Sigmoid colon (tissue), 7 donors: ENCODE data around the gene GFER. TPM values are rescaled to one million over a fixed set of nuclear protein-coding genes. Genes with fewer than 3 reads are reported as not detected.

Experiments
- DNase-seq: peaks from one replicate; pipeline ENCODE4 v3.0.0-alpha.2; 2019
- H3K27ac ChIP-seq, 4 donors: fragments of 200-600 bp; sonication (generic); one replicate each; pipeline ENCODE4 v1.5.1; 2016 to 2019; ENCODE audit warnings: mild to moderate bottlenecking in 1 of 4
- H3K27me3 ChIP-seq, 3 donors: fragments of 200-600 bp; sonication (generic); one replicate each; pipeline ENCODE4 v1.5.1; 2019; ENCODE audit warnings: mild to moderate bottlenecking in 1 of 3
- H3K36me3 ChIP-seq, 4 donors: fragments of 200-600 bp; sonication (generic); one replicate each; pipeline ENCODE4 v1.5.1; 2016 to 2019
- H3K4me1 ChIP-seq, 4 donors: fragments of 200-600 bp; sonication (generic); one replicate each; pipeline ENCODE4 v1.5.1; 2017 to 2019
- H3K4me3 ChIP-seq, 4 donors: fragments of 200-600 bp; sonication (generic); one replicate each; pipeline ENCODE4 v1.5.1; 2017 to 2019; ENCODE audit warnings: mild to moderate bottlenecking in 2 of 4, moderate library complexity in 1 of 4
- H3K9me3 ChIP-seq, 4 donors: fragments of 200-600 bp in 3 of 4; sonication (generic) in 3 of 4; one replicate each; pipeline versions ENCODE4 v1.5.1 to v1.6.1; 2013 to 2019
- CTCF ChIP-seq, 4 experiments: fragments of 450-650 bp in 3 of 4; fragments of 200-600 bp in 1 of 4; IDR thresholded peaks; one replicate each; pipeline ENCODE4 v1.5.1; 2016 to 2019; ENCODE audit warnings: antibody characterized with exemption in 4 of 4, mild to moderate bottlenecking in 3 of 4, moderate library complexity in 2 of 4
- EP300 ChIP-seq, 4 donors: sonication (generic); formaldehyde crosslinking; IDR thresholded peaks; one replicate each; pipeline ENCODE4 v1.6.1; 2017; ENCODE audit warnings: antibody characterized with exemption in 4 of 4
- POLR2A ChIP-seq, 2 donors: fragments of 450-650 bp; IDR thresholded peaks; one replicate each; pipeline ENCODE4 v1.6.1; 2016; ENCODE audit warnings: antibody characterized with exemption in 2 of 2, mild to moderate bottlenecking in 2 of 2, moderate library complexity in 2 of 2
- POLR2AphosphoS5 ChIP-seq, 4 donors: sonication (generic); formaldehyde crosslinking; IDR thresholded peaks; one replicate each; pipeline ENCODE4 v1.6.1; 2017; ENCODE audit warnings: antibody characterized with exemption in 4 of 4
- WGBS, 2 donors: extraction: QIAGEN DNeasy Blood & Tissue Kit; methylation state at CpG; one replicate each; pipeline ENCODE4 v1.1.7; 2013; 5-methylcytosine and 5-hydroxymethylcytosine counted together
- intact Hi-C: fragments of 100-400 bp; cut with DNase I; formaldehyde crosslinking; loops from one replicate; pipeline ENCODE4 v1.15.1; 2023
- polyA plus RNA-seq, 3 donors: library from polyadenylated mRNA; stranded (reverse); fragments of 200-250 nt; gene quantifications; one replicate each; pipeline ENCODE4 v1.2.3, GENCODE V29; 2013
- total RNA-seq, 4 donors: library from RNA; depleted of rRNA; stranded (reverse); fragments of >200 nt; gene quantifications; one replicate each; pipeline ENCODE4 v1.1.0, GENCODE V29; 2016
- donor health status: healthy with polysubstance abuse.
- donor health status: Bipolar disorder and iron deficiency.
- donor health status: healthy.

GFER gene
- total and polyA plus RNA-seq, 7 donors = 17.5 to 125 (median 23.8) TPM

- H3K36me3 ChIP-seq = peaks cover 28 to 38% (median 31%) of the 10 kb centered on the region in 4 donors
- H3K4me1 ChIP-seq = peaks cover 0 to 31% (median 24%) of the 10 kb centered on the region in 4 donors
- TF ChIP-seq EP300 (IDR thresholded peaks at IDR 0.05) (no peak), POLR2A (IDR thresholded peaks at IDR 0.05) (no peak), CTCF (IDR thresholded peaks at IDR 0.05) (no peak), POLR2AphosphoS5 (IDR thresholded peaks at IDR 0.05) (no peak)
- peaks cover 35 to 75% (median 67%) of the 10 kb centered on the region in 3 donors for H3K27me3 ChIP-seq
- H3K4me3 ChIP-seq = no peak overlapping the region
- H3K9me3 ChIP-seq = no peaks in the 10 kb centered on the region
- no peak for DNase-seq
- intact Hi-C loops = no loop called here
- WGBS, 2 donors = 8 to 21% methylated on average over 16 of the region's 16 CpGs
- H3K27ac ChIP-seq = no peak overlapping the region
Measured at GRCh38 chr16:1980770-1981087, 3.3 kb upstream of the GFER start.

- TF ChIP-seq POLR2A (IDR thresholded peaks at IDR 0.05) (peak in 1 of 2 donors; percentile 23), POLR2AphosphoS5 (IDR thresholded peaks at IDR 0.05) (no peak), EP300 (IDR thresholded peaks at IDR 0.05) (no peak), CTCF (IDR thresholded peaks at IDR 0.05) (no peak)
- intact Hi-C loops = no loop called here
- H3K27me3 ChIP-seq = peaks cover 35 to 68% (median 62%) of the 10 kb centered on the region in 3 donors
- H3K9me3 ChIP-seq = no peaks in the 10 kb centered on the region
- H3K27ac ChIP-seq = no peak within 1 kb of the TSS
- no peak for DNase-seq
- peaks cover 28 to 38% (median 30%) of the 10 kb centered on the region in 4 donors for H3K36me3 ChIP-seq
- H3K4me3 ChIP-seq = no peak within 1 kb of the TSS
- 6 to 27% methylated on average over 6 of the region's 6 CpGs for WGBS, 2 donors
- peaks cover 0 to 31% (median 26%) of the 10 kb centered on the region in 4 donors for H3K4me1 ChIP-seq
Measured at GRCh38 chr16:1981398-1981836, 2.6 kb upstream of the GFER start, which contains the start of gene NOXO1. TSS of gene NOXO1 (minus strand) at chr16:1981469. CDS start at chr16:1981179, 290 bp downstream.

GRCh38 chr16:1982013-1982433, 2.0 kb upstream of the GFER start:
- peaks cover 23 to 38% (median 26%) of the 10 kb centered on the region in 4 donors for H3K36me3 ChIP-seq
- peaks cover 0 to 31% (median 26%) of the 10 kb centered on the region in 4 donors for H3K4me1 ChIP-seq
- no peak overlapping the region for H3K27ac ChIP-seq
- TF ChIP-seq POLR2A (IDR thresholded peaks at IDR 0.05) (no peak), EP300 (IDR thresholded peaks at IDR 0.05) (no peak)
- H3K27me3 ChIP-seq = peaks cover 35 to 62% (median 56%) of the 10 kb centered on the region in 3 donors
- H3K4me3 ChIP-seq = no peak overlapping the region
- DNase-seq = no peak
- 14 to 50% methylated on average over 5 of the region's 5 CpGs for WGBS, 2 donors
- intact Hi-C loops = no loop called here
- no peaks in the 10 kb centered on the region for H3K9me3 ChIP-seq

- intact Hi-C loops = no loop called here
- H3K27me3 ChIP-seq = peaks cover 35 to 52% (median 45%) of the 10 kb centered on the region in 3 donors
- peaks cover 13 to 27% (median 15%) of the 10 kb centered on the region in 4 donors for H3K36me3 ChIP-seq
- peaks cover 0 to 31% (median 26%) of the 10 kb centered on the region in 4 donors for H3K4me1 ChIP-seq
- no peak for DNase-seq
- H3K27ac ChIP-seq = peak overlapping the region; percentile 76 to 83 (median 81)
- TF ChIP-seq POLR2A (IDR thresholded peaks at IDR 0.05) (no peak), CTCF (IDR thresholded peaks at IDR 0.05) (no peak), EP300 (IDR thresholded peaks at IDR 0.05) (no peak), POLR2AphosphoS5 (IDR thresholded peaks at IDR 0.05) (no peak)
- WGBS, 2 donors = 32 to 40% methylated on average over 19 of the region's 19 CpGs
- peak overlapping the region; percentile 49 to 95 (median 80) for H3K4me3 ChIP-seq
- H3K9me3 ChIP-seq = no peaks in the 10 kb centered on the region
Measured at GRCh38 chr16:1982991-1983543, 926 bp upstream of the GFER start.

GRCh38 chr16:1984347-1985225, 593 bp downstream of the GFER start:
- H3K27me3 ChIP-seq = peaks cover 28 to 50% (median 40%) of the 10 kb centered on the region in 3 donors
- peaks cover 0 to 31% (median 20%) of the 10 kb centered on the region in 4 donors for H3K4me1 ChIP-seq
- intact Hi-C loops = no loop called here

More at GRCh38 chr16:1984347-1985225, 593 bp downstream of the GFER start:
- Histone ChIP-seq H3K36me3 (peaks cover 6 to 17% (median 10%) of the 10 kb centered on the region in 4 donors), H3K4me3 (peak overlapping the region; percentile 49 to 95 (median 80)), H3K27ac (peak overlapping the region; percentile 76 to 83 (median 81)), H3K9me3 (no peaks in the 10 kb centered on the region)
- no peak for DNase-seq
- TF ChIP-seq CTCF (IDR thresholded peaks at IDR 0.05) = no peak
- TF ChIP-seq POLR2A (IDR thresholded peaks at IDR 0.05) = no peak
- no peak for TF ChIP-seq EP300 (IDR thresholded peaks at IDR 0.05)
- no peak for TF ChIP-seq POLR2AphosphoS5 (IDR thresholded peaks at IDR 0.05)
- WGBS, 2 donors = 4 to 12% methylated on average over 58 of the region's 58 CpGs
